HG03571 (cell line): ENCODE data around the gene CLCNKB.
"Not testable (repeated sequence)": the region's sequence is repeated elsewhere in the genome, so short reads cannot be mapped to it uniquely, and the experiment has no call there.

ENCODE experiments used
- ATAC-seq: cut with Tn5 transposase; IDR thresholded peaks from one replicate; pipeline ENCODE4 v1.9.1; 2021; ENCODE audit not compliant: unreplicated experiment

Gene CLCNKB

DNA sequence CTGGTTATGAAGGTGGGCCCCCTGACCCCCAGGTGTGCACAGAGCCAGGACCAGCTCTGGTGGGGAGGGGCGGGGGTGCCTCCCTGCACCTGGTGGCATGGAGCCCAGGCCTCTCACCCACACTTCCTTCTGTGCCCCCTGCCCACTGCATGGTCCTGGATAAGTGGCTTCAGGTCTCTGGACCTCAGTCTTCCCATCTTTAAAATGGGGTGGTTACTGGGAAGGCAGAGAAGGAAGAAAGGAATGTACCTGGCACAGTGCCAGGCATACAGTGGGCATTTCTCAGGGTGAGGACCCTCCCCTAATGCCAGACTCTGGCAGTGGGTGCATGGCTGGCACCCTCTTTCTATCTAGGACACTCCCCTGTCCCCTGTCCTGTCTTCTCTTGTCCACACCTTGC is 14.3 kb upstream of the CLCNKB start:
- no peak for ATAC-seq

DNA sequence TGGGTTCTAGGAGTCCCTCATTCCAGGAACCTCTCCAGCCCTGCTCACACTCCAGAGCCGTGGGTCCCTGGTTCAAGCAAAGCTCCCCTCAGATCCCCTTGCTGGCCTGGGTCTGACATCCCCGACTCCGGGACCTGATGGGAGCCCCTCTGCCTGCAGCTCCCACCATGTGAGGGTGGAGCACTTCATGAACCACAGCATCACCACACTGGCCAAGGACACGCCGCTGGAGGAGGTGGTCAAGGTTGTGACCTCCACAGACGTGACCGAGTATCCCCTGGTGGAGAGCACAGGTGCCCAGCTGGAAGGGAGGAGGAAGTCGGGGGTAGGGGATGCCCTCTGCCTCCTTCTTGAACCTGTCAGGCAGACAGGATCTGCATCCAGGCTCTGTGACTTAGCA is 12.0 kb upstream of the CLCNKB start:
- ATAC-seq, result no peak

DNA sequence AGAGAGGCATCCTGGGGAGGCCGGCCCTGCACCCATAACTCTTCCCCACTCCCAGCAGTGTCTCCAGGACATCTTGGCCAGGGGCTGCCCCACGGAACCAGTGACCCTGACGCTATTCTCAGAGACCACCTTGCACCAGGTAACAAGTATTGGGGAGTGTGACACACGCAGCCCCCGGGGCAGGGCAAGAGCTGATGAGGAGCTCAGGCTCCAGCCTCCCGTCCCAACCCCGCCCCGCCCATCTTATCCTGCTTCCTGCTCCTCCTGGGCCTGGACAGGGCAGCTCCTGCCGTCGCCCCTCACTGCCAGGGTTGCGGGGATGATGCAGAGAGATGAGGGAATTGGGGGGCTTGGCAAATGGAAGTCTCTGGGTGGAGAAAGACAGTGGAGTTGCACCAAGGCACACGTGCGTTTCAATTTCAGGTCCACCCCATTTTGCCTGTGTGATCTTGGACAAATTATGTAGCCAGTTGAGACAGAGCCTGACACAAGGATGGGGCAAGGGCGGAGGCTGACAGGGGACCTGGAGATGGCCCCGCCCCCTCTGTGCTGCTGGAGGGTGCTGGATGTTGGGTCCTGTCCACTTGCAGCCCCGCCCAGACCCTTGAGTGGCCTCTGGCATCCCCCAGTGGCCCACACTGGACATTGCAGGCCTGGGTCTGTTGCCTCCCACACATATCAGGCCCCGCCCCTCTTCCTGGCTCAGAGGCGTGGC is 11.0 kb upstream of the CLCNKB start:
- no peak for ATAC-seq

DNA sequence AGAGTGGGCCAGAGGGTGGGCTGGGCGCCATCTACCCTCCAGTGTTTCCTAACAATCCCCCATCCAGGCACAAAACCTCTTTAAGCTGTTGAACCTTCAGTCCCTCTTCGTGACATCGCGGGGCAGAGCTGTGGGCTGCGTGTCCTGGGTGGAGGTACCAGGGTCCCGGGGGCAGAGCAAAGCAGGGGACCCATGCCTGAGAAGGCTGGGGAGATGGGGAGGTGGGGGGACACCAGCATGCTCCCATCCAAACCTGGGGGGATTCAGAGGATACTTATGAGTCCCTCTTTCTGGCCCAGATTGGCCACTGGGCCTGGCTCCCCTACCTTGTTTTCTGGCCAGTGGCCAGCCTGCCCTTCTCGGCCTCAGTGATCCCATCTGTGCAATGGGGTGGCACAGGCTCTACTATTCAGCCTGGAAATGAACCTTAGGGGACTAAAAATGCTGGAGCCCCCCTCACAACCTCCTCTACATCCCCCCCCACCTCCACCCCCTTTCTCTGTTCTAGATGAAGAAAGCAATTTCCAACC is 10.4 kb upstream of the CLCNKB start:
- ATAC-seq, result not testable (repeated sequence)

DNA sequence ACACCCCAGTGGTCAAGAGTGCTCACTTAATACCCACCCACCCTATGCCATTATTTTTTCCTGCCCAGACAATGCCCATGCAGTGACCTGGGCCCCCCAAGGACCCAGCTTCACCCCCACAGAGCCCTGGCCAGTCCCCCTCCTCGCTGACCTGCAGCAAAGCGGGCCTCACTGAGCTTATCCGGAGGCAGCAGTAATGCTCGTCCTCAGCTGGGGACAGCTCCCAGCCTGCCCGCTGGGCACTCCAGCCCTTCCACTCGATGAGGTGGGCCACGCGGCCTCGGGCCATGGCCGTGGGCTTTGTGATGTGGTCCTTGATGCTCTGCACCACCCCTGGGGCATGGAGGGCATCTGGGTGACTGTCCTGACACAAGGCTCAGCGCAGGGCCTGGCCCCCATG is 7.1 kb upstream of the CLCNKB start:
- ATAC-seq, result not testable (repeated sequence)

DNA sequence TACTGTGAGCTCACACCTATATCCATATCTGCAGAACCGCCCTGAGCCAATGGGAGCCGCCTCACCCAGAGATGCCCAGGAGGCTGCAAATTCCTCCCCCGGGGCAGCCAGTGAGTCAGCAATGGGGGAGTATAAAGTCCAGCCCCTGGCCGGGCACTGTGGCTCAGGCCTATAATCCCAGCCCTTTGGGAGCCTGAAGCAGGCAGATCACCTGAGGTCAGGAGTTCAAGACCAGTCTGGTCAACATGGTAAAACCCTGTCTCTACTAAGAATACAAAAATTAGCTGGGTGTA is 5.0 kb upstream of the CLCNKB start:
- no peak for ATAC-seq

DNA sequence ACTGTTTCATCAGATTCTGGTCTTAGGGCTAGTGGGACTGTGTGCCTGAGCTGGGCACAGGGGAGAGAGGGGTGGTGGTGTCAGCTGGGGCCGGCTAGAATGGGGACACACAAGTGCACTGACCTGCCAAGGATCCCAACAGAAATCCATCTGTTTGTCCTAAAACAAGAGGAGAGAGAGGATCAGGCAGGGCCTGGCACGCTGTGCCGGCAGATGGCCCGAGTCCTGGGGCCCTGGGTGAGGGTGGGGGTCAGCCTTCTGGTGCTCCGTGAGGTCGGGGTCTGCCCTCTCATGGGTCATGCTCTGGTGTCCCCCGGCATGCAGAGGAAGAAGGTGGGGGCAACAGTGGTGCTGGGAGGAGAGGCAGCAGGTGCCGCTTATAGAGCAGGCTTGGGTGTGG is 3.7 kb upstream of the CLCNKB start:
- ATAC-seq, result not testable (repeated sequence)

DNA sequence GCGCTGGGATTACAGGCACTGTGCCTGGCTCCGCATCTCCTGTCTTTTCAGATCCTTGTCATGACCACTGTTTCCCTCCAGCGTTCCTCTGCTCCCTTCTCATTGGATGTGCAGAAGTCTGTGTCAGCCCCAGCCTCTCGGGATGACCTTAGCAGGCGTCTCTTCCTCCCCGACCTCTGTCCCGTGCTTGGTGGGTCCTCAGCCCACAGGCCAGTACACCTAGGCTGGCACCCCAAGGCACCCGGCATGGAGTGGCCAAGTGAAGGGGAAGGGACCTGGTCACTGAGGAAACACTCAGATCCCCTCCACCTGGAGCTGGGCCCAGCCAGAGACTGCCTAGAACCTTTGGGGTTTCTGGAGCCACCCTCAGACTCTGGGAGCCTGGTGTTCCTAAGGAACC is 2.4 kb upstream of the CLCNKB start:
- ATAC-seq, result no peak

DNA sequence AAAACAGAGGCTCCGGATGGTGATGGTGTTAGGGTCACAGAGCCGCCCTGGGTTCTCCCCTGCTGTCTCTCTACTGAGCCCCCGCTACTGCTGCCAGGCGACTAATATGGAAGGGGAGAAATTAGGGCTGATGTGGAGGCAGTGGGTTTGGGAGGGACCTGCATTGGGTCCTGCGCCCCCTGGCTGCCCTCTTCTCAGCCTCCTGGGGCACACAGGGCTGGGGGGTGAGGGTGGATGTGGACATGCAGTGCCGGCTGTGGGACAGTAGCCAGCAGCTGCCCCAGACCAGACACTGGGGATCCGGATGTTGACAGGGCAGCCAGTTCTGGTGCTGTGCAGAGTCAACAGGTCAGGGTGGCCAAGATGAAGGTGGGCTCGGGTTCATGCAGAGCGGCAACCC is 1.5 kb upstream of the CLCNKB start:
- no peak for ATAC-seq

DNA sequence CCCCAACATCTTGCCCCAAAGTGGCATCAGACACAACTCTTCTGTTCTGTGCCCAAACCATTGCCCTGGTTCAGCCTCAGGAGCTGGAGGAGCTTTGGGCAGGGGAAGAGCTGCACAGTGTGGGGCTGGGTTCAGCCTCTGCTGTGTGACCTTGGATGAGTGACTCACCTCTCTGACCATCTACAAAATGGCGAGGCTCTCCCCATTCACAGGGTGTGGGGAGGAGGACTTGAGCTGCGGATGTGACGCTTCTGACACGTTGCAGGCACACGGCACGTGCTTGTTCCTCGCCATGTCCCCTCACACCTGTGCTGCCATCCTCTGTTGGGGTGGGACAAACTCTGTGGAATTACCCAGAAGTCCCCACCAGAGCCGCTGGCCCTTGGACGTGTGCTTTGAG is 928 bp upstream of the CLCNKB start:
- ATAC-seq, result not testable (repeated sequence)

DNA sequence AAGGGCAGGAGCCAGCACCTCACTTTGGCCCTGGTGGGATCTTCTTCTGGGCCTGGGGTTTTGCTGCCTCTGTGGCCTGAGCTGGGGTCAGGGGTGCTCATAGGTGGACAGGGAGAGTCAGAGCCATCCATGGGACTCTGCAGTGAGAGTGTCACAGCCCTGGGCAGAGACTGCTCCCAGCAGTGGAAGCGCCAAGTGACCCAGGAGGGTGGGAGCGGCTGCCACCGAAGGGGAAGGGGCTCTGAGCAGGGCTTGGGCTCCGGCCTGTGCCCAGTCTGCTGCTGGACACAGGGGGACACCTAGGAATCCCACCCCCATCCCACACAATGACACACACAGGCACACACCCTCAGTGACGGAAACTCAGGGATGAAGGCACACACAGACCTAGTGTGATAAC is 368 bp downstream of the CLCNKB start:
- ATAC-seq, result no peak

DNA sequence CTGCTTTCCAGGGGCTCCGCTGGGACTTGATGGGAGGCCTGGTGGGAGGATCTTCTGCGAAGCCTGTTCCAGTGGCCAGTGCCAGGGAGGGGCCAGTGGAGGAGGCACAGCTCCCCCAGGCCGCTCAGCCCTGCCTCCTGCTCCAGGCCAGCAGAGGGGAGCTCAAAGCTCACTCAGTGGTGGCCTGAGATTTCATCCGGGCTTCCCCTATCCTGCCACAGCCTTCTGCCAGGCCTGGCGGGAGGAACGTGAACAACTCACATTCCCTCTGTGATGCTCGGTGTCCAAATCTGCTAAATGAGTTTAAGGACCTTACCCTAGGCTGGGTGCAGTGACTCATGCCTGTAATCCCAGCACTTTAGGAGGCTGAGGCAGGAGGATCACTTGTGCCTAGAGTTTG is 3.3 kb downstream of the CLCNKB start:
- no peak for ATAC-seq

DNA sequence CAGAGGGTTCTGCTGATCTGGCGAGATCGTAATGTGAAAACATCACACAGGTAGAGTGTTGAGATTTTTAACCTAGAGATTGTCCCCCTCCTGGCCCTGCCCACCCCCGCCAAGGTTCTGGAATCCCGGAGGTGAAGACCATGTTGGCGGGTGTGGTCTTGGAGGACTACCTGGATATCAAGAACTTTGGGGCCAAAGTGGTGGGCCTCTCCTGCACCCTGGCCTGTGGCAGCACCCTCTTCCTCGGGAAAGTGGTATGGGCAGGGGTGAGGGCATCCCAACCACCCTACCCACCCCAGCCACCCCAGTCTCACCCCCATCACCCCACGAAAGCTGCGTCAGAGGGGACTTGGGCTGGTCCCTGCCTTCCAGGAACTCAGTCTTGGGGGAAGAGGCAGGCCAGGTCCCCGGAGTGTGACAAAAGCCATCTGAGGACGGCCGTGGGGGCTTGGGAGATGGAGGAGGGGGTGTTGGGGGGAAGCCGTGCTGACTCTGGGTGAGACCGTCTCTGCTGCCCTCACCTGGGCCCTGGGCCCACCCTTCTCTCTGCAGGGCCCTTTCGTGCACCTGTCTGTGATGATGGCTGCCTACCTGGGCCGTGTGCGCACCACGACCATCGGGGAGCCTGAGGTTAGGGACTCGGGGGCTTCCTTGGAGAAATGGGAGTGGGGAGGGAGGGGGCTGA is 4.4 kb downstream of the CLCNKB start:
- no peak for ATAC-seq

DNA sequence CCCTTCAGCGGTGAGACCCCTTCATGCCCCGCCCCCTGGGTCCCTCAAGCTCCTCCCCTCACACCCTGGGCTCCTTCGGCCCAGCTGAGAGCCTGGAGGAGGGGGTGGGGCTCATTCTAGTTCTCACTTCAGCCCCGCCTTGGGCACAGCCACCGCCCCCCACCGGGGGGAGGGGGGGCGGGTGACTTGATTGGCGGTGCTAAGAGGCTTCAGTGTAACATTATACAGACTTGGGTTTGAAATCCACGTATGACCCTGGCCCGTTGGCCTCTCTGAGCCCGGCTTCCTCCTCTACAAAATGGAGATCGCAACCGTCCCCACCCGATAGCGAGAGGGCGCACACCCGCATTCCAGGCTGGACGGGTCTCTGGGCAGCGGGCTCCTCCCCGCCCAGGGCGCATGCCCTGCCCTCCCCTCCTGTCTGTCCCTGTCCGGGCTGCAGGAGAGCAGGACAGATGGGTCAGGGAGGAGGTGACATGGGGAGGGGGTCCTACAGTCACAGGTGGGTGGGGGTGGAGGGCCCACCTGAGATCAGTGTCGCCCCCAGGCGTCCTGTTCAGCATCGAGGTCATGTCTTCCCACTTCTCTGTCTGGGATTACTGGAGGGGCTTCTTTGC is 5.1 kb downstream of the CLCNKB start:
- no peak for ATAC-seq

DNA sequence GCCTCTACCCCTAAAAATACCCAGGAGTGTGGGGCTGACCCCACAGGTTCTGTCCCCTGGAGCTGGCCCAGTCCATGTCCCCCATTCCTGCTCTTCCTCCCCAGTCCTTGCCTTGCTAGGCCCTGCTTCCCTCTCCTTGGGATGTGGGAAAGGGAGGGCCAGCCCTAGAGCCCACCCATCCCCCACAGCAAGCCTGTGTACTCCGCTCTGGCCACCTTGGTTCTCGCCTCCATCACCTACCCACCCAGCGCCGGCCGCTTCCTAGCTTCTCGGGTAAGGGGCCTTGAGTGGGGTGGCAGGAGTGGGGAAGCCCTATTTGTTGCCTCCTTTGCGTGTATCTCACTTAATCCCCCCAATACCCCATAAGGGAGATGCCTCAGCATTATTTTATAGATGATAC is 6.7 kb downstream of the CLCNKB start:
- ATAC-seq, result no peak

DNA sequence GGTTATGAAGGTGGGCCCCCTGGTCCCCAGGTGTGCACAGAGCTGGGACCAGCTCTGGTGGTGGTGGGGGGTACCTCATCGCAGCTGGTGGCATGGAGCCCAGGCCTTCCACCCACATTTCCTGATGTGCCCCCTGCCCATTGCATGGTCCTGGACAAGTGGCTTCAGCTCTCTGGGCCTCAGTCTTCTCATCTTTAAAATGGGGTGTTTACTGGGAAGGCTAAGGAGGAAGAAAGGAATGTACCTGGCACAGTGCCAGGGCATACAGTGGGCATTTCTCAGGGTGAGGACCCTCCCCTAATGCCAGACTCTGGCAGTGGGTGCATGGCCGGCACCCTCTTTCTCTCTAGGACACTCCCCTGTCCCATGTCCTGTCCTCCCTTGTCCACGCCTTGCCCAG is 7.5 kb downstream of the CLCNKB start:
- no peak for ATAC-seq

DNA sequence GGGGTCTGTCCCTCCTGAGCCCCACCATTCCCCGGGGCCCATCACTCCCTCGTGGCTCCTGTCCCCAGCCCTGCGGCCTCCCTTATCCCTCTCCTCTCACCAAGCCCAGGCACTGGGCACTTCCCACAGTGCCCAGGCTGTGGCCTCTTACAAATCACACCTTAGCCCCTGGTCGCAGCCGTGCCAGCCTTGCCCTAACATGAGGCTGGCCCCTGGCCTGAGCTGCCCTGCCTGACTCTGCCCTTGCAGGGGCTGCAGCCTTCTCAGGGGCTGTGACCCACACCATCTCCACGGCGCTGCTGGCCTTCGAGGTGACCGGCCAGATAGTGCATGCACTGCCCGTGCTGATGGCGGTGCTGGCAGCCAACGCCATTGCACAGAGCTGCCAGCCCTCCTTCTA is 8.4 kb downstream of the CLCNKB start:
- not testable (repeated sequence) for ATAC-seq

DNA sequence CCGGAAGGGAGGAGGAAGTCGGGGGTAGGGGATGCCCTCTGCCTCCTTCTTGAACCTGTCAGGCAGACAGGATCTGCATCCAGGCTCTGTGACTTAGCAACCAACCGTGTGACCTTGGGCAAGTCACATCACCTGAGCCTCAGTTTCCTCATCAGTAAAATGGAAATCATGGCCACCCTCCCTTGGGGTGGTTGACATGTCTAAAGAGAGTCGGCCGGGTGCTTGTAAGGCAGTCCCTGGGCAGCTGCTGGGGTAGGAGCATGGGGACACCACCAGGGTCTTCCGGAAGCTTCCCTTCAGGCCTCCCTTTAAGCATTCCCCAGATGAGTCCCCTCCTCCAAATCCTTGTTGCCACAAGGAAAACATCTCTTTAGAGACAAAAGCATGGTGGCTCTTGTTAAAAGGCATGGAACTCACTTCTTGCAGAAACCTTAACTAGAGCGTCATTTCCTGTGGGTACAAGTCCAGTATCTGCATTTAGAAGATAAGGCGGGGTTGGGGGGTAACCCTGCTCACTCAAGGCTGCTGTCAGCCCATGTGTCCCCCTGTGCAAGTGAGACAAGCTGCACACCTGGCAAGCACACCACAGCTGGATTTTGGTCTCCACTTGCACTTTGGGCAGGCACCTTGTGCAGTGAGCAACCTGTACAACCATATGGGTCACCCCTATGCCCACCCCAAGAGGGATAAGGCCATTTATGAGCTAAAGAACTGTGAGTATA is 10.4 kb downstream of the CLCNKB start:
- no peak for ATAC-seq

DNA sequence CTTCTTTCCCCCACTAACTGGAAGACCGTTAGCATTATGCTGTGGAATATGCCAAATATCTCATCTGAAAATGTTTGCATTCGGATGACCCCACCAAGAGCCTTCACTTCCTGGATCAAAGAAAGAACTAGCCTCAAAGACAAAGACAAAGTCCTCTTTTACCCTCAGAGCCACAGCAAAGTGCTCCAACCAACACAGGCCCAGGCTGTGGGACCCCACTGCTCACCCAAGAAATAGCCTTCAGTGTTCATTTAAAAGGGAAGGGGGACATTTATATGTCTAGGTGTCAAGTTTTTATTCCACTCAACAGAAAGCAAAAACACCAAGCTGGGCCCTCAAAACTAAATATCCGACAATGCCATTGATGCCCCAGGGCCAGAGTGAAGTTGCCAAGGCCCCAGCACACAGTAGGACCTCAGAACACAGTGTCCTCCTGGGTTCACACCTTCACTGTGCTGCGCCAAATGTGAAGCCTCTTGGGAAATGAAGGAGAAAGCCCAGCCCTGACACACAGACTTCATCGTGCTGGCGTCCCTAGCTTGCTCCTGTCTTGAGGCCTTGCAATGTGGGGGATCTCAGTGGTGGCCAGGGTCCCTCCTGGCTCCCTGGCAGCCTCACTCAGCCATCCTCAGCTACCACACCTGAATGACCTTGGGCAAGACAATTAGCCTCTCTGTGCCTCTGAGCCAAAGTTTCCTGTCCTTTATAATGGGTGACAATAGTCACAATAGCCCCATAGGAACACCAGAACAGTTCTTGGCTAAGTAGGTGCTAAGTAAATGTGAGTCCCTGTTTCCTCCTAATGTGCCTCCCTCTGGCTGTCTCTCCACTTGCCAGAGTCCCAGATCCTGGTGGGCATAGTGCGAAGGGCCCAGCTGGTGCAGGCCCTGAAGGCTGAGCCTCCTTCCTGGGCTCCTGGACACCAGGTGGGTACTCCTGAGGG is 11.3 kb downstream of the CLCNKB start:
- no peak for ATAC-seq

DNA sequence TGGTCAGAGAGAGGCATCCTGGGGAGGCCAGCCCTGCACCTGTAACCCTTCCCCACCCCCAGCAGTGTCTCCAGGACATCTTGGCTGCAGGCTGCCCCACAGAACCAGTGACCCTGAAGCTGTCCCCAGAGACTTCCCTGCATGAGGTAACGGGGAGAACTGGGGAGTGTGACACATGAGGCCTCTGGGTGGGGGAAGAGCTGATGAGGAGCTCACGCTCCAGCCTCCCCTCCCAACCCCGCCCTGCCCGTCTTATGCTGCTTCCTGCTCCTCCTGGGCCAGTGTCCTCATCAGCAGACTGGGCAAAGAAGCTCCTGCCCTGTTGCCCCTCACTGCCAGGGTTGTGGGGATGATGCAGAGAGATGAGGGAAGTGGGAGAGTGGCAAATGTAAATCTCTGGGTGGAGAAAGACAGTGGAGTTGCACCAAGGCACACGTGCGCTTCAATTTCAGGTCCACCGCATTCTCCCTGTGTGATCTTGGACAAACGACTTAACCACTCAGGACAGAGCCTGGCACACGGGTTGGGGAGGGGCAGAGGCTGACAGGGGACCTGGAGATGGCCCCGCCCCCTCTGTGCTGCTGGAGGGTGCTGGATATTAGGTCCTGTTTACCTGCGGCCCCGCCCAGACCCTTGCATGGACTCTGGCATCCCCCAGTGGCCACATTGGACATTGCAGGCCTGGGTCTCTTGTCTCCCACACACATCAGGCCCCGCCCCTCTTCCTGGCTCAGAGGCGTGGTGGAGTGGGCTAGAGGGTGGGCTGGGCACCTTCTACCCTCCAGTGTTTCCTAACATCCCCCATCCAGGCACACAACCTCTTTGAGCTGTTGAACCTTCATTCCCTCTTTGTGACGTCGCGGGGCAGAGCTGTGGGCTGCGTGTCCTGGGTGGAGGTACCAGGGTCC is 12.3 kb downstream of the CLCNKB start:
- no peak for ATAC-seq
